Measurements from ENCODE around the gene PSMA6.

DNA sequence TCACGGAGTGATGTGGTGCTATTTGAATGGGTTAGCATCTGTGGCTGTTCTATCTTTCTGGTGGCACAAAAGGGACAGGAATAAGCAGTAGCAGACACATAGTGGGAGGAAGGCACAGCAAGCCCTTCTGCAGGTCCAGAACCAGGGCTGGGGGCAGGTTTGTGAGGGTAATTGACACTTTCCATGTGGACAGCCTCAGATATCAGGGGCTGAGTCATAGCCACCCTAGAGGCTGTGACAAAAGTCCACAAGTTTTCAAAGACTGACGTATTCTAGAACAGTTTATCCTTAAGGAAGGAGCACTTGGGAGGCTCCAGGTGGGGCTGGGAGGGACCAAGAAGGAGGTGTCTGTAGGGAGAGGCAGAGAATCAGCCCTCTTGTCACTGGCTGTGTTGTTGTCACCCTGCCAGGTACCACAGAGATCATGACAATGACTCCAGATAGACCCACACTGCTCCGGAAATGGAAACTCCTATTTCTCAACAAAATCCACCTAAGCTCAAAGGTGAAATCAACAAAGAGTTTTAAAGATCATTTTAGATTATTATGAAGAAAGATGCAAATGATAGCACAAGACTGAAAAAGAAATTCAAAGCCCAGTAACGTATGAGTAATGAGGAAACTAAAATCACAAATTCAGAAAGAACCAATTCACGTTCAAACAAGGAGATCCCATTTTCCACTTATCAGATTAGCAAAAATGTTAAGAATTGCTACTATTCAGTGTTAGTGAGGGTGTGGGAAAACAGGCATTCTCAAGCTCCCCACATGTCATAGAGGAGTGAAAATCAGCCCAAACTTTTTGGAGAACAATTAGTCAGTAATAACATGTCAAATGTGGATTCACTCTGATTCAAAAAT is 64.0 kb downstream of the PSMA6 start:
- TF ChIP-seq, protein P1, sequence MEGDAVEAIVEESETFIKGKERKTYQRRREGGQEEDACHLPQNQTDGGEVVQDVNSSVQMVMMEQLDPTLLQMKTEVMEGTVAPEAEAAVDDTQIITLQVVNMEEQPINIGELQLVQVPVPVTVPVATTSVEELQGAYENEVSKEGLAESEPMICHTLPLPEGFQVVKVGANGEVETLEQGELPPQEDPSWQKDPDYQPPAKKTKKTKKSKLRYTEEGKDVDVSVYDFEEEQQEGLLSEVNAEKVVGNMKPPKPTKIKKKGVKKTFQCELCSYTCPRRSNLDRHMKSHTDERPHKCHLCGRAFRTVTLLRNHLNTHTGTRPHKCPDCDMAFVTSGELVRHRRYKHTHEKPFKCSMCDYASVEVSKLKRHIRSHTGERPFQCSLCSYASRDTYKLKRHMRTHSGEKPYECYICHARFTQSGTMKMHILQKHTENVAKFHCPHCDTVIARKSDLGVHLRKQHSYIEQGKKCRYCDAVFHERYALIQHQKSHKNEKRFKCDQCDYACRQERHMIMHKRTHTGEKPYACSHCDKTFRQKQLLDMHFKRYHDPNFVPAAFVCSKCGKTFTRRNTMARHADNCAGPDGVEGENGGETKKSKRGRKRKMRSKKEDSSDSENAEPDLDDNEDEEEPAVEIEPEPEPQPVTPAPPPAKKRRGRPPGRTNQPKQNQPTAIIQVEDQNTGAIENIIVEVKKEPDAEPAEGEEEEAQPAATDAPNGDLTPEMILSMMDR (conservative IDR thresholded peaks at IDR 0.05): no peak
- TF ChIP-seq ZFX (IDR thresholded peaks at IDR 0.05): no peak
